22Rv1 (cell line): ENCODE data around the gene PKNOX1.
"Not testable (repeated sequence)": the region's sequence is repeated elsewhere in the genome, so short reads cannot be mapped to it uniquely, and the experiment has no call there.

ENCODE experiments used
- H3K27ac ChIP-seq: fragments of 450-650 bp; 2 replicates; pipeline ENCODE4 v1.5.1; 2017
- CTCF ChIP-seq: fragments of 450-650 bp; IDR thresholded peaks from 2 replicates; pipeline ENCODE4 v1.5.1; 2017; ENCODE audit warnings: mild to moderate bottlenecking
- ZFX ChIP-seq: fragments of 450-650 bp; IDR thresholded peaks from 2 replicates; pipeline ENCODE4 v1.6.1; 2017; ENCODE audit warnings: antibody characterized with exemption, borderline replicate concordance

Gene PKNOX1

GRCh38 chr21:43005635-43006034 lies 31.3 kb downstream of the PKNOX1 start:
- TF ChIP-seq CTCF, result no peak
- TF ChIP-seq ZFX, result no peak
- no peak overlapping the region for H3K27ac ChIP-seq

DNA sequence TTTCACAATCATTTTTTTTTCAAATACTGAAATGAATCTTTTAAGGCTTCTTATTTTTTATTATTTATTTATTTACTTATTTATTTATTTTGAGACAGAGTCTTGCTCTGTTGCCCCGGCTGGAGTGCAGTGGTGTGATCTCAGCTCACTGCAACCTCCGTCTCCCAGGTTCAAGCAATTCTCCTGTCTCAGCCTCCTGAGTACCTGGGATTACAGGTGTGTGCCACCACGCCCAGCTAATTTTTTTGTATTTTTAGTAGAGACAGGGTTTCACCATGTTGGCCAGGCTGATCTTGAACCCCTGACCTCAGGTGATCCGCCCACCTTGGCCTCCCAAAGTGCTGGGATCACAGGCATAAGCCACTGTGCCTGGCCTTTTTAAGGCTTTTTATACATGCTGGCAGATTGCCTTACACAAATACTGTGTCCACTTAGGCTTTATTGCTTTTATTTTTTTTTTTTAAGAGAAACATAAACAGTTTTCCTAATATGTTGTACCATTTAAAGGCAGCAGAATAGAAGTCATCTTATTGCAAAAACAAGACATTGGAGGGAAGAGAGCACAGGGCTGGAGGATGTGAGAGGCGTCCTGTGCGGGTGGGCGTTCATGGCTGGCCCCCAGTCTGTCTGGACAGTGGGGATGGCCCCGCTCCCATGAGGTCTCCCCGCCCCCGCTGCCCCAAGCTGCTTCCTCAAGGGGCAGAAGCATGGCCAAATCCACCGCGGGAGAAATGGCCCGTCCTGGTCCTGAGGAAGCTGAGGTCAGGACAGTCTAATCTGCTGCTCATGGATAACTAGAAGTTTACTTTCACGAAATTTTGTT lies 31.9 kb downstream of the PKNOX1 start:
- H3K27ac ChIP-seq, result not testable (repeated sequence)

GRCh38 chr21:43006874-43007208 lies 32.5 kb downstream of the PKNOX1 start:
- no peak for TF ChIP-seq CTCF
- H3K27ac ChIP-seq, result no peak overlapping the region

DNA sequence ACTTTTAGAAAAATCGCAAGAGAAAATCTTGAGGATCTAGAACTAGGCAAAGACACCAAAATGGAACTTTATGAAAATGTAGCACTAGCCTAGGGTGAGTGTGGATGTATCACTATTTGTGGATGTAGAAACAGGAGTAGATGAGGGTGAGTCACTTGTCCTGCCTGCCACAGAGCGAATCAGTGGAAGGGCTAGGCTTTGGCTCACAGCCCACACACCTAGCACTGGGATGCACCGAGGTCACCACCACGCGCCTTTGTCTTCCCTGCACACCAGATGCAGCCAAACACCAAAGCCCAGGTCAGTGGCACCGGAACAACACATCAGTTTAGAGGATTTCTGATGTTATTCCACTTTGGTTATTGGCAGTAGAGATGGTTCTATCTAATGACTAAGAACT lies 38.2 kb downstream of the PKNOX1 start:
- TF ChIP-seq CTCF (no peak), ZFX (no peak)
- H3K27ac ChIP-seq, result no peak overlapping the region

DNA sequence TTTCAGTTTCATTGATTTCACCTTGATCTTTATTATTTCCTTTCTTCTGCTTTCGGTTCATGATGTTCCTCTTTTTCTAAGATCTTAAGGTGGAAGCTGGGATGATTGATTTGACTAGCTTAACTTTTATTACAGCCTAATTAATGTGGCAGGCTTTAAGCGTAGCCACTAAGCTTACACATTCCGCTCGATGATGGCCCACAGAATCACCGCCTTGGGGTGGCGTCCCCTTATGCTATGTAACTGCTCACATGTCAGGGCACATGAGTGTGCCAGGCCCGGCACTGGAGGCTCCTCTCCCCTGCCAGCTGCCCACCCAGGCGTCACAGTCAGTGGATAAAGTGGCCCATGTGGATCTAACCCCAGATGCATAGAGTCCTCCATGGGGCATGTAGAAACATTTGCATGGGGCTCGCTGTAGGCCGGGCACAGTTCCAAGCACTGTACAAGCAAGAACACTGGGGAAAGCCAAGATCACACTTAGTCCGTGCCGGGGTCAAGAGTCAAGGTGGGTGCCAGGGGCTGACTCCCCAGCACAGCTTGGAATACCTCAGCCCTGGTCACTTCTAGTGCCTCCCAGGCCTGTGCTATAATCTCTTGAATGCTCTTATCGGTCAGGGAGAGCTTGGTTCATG lies 41.7 kb downstream of the PKNOX1 start:
- TF ChIP-seq CTCF (no peak), ZFX (no peak)
- no peak overlapping the region for H3K27ac ChIP-seq

DNA sequence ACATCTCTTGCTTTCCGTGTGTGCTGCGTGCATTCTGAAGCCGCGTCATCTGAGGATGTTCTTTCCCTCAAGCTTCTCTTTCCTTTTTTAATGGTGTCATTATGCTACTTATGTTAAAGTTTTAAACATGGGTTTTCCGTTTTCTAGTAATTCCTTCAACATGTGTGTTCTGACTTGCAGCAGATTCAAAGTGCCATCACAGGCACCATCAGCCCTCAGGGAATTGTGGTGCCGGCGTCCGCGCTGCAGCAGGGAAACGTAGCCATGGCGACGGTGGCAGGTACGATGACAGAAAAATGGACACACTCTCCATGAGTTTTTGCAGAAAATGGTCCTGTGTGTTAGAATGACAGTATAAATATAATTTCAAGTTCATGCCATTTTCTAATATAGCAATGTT lies 42.4 kb downstream of the PKNOX1 start:
- H3K27ac ChIP-seq, result no peak overlapping the region
- TF ChIP-seq CTCF, result no peak
- TF ChIP-seq ZFX, result no peak

- TF ChIP-seq CTCF (no peak), ZFX (no peak)
Observed at GRCh38 chr21:43018519-43018918, 44.2 kb downstream of the PKNOX1 start.

More at GRCh38 chr21:43018519-43018918, 44.2 kb downstream of the PKNOX1 start:
- no peak overlapping the region for H3K27ac ChIP-seq
